GM21723 (cell line): ENCODE data around the gene MUC5B.
"Not testable (repeated sequence)": the region's sequence is repeated elsewhere in the genome, so short reads cannot be mapped to it uniquely, and the experiment has no call there.

Source experiments
- ATAC-seq: cut with Tn5 transposase; IDR thresholded peaks from one replicate; pipeline ENCODE4 v1.9.1; 2021; ENCODE audit warnings: mild to moderate bottlenecking, moderate library complexity; ENCODE audit not compliant: unreplicated experiment

MUC5B gene

GRCh38 chr11:1191786-1192470 is 30.9 kb upstream of the MUC5B start:
- ATAC-seq, result not testable (repeated sequence)

- ATAC-seq, result no peak
These were observed 30.0 kb upstream of the MUC5B start for GRCh38 chr11:1192741-1193325.

GRCh38 chr11:1193326-1194230 is 29.3 kb upstream of the MUC5B start:
- no peak for ATAC-seq

- ATAC-seq, result no peak
These were observed 28.5 kb upstream of the MUC5B start for GRCh38 chr11:1194231-1194976.

- no peak for ATAC-seq
These were observed 27.7 kb upstream of the MUC5B start for GRCh38 chr11:1194977-1195681.

- no peak for ATAC-seq
These were observed 27.0 kb upstream of the MUC5B start for GRCh38 chr11:1195682-1196515.

GRCh38 chr11:1196516-1197391 is 26.1 kb upstream of the MUC5B start:
- ATAC-seq, result no peak

GRCh38 chr11:1197431-1197885 is 25.4 kb upstream of the MUC5B start:
- ATAC-seq, result no peak

GRCh38 chr11:1197886-1198560 is 24.8 kb upstream of the MUC5B start:
- ATAC-seq, result no peak

- ATAC-seq, result no peak
These were observed 24.2 kb upstream of the MUC5B start for GRCh38 chr11:1198561-1199240.

- no peak for ATAC-seq
These were observed 23.6 kb upstream of the MUC5B start for GRCh38 chr11:1199241-1199750.

- no peak for ATAC-seq
These were observed 22.9 kb upstream of the MUC5B start for GRCh38 chr11:1199751-1200610.

GRCh38 chr11:1200611-1201191 is 22.2 kb upstream of the MUC5B start:
- no peak for ATAC-seq

GRCh38 chr11:1201395-1202153 is 21.3 kb upstream of the MUC5B start:
- no peak for ATAC-seq

- no peak for ATAC-seq
These were observed 20.6 kb upstream of the MUC5B start for GRCh38 chr11:1202154-1202775.
